ENCODE measurements around the gene DGKG.

Gene DGKG

DNA sequence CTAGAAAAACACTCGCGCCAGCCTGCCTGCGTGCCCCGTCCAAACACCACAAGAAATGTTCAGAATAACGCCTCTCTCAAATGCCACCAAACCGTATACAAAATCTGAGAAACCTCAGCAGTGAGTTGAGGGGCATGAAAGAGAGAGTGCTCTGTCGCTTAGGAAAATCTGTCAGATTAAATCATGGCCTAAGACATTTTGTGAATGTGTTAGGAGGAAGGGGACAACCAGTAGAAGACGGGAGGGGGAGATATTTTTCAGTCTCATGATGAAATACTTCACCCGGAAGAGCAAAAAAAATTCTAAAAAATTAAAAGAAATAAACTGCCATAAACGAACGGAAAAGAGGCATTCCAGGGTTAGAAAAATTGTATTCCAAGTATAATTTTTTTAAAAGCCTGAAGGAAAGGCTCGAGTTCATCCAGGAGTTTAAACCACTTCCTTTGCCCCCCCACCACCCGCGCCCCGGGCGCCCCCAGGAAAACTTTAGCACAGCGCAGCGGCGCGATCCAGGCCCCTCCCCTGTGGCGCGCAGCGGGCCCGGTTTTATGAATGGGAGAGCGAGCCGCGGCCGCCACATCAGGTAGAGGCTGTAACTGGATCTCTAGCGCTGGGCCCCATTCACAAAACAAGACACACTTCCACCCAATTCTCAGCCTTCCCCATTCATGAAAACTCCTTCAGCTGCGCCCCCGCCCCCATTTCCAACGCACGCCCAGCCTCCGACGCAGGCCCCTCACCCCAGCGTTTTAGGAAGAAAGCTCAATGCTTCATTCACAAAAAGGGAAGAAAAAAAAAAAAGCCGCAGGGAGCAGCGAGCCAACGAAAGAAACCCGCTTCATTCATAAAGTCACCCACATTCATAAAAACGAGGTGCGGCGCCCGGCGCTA, 254.6 kb downstream of the DGKG start:
- DNase-seq (ENCODE audit: low spot score) = peak; percentile 44

DNA sequence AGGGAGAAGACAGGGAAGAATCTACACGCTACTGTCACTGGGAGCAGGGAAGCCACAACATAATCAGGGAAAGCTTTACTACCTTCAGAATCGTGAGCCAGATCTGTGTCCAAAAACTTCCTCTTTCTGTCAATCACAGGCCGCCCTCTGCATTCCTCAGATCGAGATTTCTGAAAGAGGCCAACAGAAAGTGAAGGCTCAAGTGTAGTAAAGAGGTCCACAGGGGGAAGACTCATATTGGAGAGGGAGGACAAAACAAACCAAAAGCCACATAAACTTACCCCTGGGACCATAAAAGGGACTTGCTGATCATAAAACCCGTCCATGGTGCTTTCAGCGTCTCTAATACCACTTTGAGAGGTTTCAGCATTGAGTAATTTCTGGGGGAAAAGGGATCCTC, 256.5 kb downstream of the DGKG start:
- DNase-seq (ENCODE audit: low spot score) = no peak

DNA sequence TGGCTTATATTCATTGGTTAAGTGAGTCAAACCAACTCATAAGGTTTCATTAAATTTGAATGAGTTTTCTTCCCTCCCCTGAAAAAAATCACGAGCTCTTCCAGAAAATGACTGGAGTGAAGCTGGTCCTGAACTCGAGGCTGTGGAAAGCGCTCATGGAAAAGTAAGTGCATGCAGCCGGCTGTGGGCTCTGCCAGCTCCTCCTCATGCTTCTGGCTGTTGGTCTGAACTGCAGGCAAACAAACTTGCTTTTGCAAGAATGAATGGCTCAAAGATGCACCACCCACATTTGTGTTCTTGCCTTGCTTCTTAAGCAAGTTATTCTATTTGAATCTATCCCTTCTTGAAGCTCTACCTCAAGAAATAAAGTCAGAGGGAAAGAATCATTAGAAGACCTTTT, 259.3 kb downstream of the DGKG start:
- DNase-seq (ENCODE audit: low spot score) = no peak

DNA sequence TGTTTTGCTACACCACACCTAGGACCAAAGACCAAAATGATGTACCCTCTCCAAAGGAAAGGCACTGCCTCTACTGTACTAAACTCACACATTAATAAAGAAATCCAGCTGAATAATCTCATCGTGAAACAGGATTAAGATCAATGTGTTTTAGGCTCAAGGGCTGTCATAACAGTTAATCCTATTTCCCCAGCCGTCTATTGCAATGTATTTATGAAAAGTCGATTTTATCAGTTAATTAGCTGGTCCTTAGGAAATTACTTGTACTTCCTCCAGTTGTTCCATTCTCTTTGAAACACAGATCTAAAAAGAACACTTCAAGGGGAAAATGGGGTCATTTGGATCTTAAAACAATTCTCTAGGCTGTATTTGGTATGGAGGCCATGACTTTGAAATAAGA, 261.6 kb downstream of the DGKG start:
- DNase-seq (ENCODE audit: low spot score) = no peak

DNA sequence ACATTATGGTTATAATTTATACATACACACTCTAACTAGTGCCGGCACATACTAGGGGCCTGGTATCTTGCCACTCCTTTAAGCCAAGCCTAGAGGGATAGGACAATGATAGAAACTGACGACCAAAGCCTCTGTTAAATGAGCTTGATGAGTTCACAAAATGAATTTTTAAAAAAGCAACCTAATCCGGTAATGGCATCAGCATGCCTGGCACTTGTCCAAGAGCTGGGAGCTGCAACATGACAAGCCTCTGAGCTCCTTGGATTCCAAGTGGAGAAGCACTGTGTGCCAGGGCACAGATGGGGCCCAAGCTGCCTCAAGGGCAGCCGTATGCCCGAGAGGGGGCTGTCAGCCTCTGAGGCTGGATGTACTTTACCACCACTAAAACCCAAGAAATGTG, 262.9 kb downstream of the DGKG start:
- DNase-seq (ENCODE audit: low spot score) = no peak

DNA sequence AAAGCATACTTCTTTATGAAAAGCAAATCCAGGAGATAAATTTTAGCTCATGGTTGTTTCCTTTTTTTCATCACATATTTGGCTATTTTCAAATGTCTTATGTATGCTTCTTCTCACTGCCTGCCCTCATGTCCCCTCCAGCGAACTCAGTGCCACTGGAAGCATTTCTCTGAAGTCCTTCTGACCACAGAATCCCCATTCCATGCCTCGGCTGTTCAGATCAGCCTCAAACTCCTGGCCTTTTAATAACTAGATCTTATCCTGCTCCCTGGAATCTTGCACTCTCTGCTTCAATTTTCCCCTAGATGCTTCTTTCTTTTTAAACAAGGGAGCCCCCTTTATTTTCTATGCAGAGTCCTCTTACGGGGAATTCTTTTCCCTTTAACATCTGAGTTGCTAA, 263.3 kb downstream of the DGKG start:
- no peak for DNase-seq (ENCODE audit: low spot score)

DNA sequence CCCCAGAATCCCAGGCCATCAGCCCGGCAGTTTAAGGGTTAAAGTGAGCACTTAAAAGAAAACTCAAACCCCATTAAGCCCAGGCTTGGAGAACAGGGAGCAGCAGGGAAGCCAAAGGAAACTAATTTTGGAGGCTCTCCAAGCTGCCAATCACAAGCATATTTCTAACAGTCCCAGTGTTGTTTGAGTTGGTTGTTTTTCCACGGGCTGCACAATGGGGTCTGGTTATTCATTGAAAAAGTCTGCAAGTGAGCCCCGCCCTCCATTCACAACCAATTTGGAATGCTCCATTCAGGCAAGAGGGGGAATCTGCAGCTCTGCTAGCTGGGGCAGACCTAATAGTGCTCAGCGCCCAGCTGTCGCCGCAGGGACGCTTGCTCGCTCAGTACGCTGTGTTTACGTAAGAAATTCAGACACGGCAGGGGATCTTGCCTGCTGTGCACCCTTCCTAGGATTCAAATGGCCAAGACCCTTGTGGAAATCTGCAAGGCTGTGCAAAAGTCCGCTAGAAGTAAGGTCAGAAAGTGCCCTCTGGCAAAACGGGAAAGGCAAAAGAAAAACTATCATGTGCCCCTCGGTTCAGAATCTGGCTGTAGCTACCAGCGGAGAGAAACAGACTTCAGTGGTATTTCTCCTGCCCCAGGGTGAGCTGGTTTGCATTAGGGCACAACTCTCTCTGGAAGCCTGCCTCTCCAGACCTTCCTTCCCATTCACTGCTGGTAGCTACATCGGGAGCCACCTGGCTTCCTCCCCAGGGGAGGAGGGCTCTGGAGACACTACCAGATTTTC, 264.2 kb downstream of the DGKG start:
- DNase-seq (ENCODE audit: low spot score) = no peak

DNA sequence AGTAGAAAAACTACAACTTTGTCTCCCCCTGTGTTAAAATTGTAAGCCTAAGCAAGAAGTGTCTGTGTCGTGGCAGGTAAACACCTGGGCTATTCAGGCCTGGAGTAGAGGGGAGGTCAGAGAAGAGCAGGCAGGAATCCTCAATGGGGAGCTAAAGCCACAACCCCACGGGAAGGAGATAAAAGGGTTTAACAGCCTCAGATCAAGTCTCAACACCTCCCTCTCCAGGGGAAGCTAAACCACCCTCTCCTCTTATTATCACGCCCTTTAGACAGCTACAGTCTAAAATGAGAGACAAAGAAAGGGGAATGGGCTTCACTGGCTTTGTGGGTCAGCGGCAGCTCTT, 264.7 kb downstream of the DGKG start:
- no peak for DNase-seq (ENCODE audit: low spot score)

Measured in CD4-positive, alpha-beta T cell treated with Interleukin-15 for 4 hours (primary cell).